Neutrophil (primary cell): ENCODE measurements around the gene ELMO1.

Experiments used
- H3K27ac ChIP-seq: fragments of 200-600 bp; sonication (generic); 2 replicates; pipeline ENCODE4 v1.5.1; 2016; ENCODE audit warnings: mild to moderate bottlenecking, moderate library complexity
- H3K27me3 ChIP-seq: fragments of 200-600 bp; sonication (generic); 2 replicates; pipeline ENCODE4 v1.6.0; 2016; ENCODE audit warnings: mild to moderate bottlenecking
- H3K36me3 ChIP-seq: fragments of 200-600 bp; sonication (generic); 2 replicates; pipeline ENCODE4 v1.5.1; 2017
- H3K4me1 ChIP-seq, 2 experiments: fragments of 200-600 bp in 1 of 2; sonication (generic) in 1 of 2; 1 replicate in 1 of 2; 2 replicates in 1 of 2; pipeline versions ENCODE4 v1.5.1 to v1.6.1; 2013 to 2016; ENCODE audit warnings: low read depth in 1 of 2, low read length in 1 of 2, mild to moderate bottlenecking in 1 of 2, moderate library complexity in 1 of 2; ENCODE audit not compliant: control insufficient read depth in 1 of 2, insufficient read depth in 1 of 2
- H3K4me3 ChIP-seq, 2 experiments: fragments of 200-600 bp in 1 of 2; sonication (generic) in 1 of 2; 1 replicate in 1 of 2; 2 replicates in 1 of 2; pipeline ENCODE4 v1.5.1; 2013 to 2016; ENCODE audit warnings: low read depth in 1 of 2, low read length in 1 of 2, mild to moderate bottlenecking in 1 of 2, moderate library complexity in 1 of 2
- H3K9me3 ChIP-seq: fragments of 200-600 bp; sonication (generic); 2 replicates; pipeline ENCODE4 v1.5.1; 2016
- CTCF ChIP-seq: fragments of 200-600 bp; sonication (generic); IDR thresholded peaks from 2 replicates; pipeline ENCODE4 v1.5.1; 2016; ENCODE audit warnings: antibody characterized with exemption

ELMO1 gene

GRCh38 chr7:37181550-37181932 is 267.1 kb downstream of the ELMO1 start:
- Histone ChIP-seq H3K9me3 (no peaks in the 10 kb centered on the region), H3K36me3 (peaks cover 5% of the 10 kb centered on the region)

DNA sequence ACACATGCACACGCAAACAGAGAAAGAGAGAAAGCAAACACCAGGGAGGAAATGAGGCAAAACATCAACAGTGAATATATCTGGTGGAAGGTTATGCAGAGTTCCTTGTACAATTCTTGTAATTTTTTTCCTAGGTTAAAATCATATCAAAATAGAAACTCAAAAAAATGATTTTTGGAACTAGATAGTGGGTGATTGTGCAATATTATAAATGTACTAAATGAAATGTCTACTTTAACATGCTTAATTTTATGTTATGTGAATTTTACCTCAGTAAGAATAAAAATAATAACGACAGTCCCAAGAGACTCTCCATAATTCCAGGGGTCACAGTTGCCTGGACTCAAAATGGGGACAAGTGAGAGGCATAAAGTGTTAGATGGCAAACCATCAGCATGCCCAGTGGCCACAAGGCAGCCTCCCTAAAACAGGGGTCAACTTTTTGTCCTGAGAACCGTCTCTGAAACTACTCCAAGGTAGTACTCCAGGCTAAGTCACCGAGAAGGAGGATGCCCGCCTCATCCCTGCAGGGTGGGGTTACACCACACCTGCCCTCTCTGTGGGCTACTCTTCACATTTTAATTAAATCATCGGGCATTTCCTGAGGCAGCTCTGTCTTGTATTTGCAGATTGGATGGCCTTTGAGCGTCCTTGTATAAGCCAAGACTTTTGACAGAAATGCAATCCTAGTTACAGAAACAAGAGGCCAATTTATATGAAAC is 267.7 kb downstream of the ELMO1 start:
- Histone ChIP-seq H3K27me3 (no peaks in the 10 kb centered on the region), H3K36me3 (peaks cover 5% of the 10 kb centered on the region), H3K4me1 (peaks cover 15 to 23% of the 10 kb centered on the region in 2 experiments), H3K27ac (peak overlapping the region; percentile 58), H3K4me3 (no peak overlapping the region), H3K9me3 (no peaks in the 10 kb centered on the region)
- TF ChIP-seq CTCF: no peak

More at GRCh38 chr7:37181550-37181932, 267.1 kb downstream of the ELMO1 start:
- Histone ChIP-seq H3K27me3 (no peaks in the 10 kb centered on the region), H3K27ac (peak overlapping the region; percentile 58), H3K4me3 (no peak overlapping the region), H3K4me1 (peaks cover 15 to 23% of the 10 kb centered on the region in 2 experiments)
- no peak for TF ChIP-seq CTCF

DNA sequence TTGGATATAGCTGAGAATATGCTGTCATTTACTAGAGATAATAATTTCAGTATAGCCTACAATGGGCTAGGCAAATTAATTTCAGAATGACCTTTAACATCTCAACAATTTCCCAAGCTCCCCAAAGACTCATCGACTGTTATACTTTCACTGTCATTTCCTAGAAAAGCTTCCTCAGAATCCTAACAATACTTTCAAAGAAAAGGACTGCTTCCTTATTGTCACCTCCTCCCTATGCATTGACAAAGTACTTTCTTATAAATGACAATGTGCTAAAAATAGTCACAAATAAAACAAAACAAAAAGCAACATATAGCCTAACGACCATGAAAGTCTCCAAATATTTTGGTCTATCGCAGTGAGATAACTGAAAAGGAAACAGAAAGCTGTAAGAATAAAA is 272.6 kb downstream of the ELMO1 start:
- no peak overlapping the region for H3K4me3 ChIP-seq
- no peaks in the 10 kb centered on the region for H3K9me3 ChIP-seq
- no peak overlapping the region for H3K27ac ChIP-seq
- peaks cover 12% of the 10 kb centered on the region for H3K36me3 ChIP-seq
- no peak for TF ChIP-seq CTCF
- peaks cover 0 to 4% of the 10 kb centered on the region in 2 experiments for H3K4me1 ChIP-seq
- no peaks in the 10 kb centered on the region for H3K27me3 ChIP-seq

DNA sequence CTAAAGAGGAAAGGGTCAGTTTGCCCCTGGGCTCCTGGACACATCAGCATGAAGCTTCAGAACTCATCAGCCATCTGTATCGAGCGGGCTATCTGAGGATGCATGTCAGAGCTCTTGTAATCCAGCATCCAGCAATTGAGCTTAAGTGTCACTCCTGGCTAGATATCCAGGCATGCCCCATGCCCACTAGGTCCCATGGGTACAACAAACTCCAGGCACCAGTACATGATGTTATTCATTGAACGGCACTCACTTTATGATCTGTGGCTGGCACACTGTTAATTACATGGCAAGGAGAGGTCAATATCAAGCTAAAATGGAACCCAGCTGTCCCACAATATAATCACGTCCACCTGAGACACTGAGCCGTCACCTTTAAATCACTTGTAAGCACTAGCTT is 274.2 kb downstream of the ELMO1 start:
- H3K4me1 ChIP-seq: no peaks in the 10 kb centered on the region
- no peak overlapping the region for H3K27ac ChIP-seq
- peaks cover 12% of the 10 kb centered on the region for H3K36me3 ChIP-seq
- no peaks in the 10 kb centered on the region for H3K9me3 ChIP-seq
- no peak overlapping the region for H3K4me3 ChIP-seq
- no peak for TF ChIP-seq CTCF
- H3K27me3 ChIP-seq: no peaks in the 10 kb centered on the region

DNA sequence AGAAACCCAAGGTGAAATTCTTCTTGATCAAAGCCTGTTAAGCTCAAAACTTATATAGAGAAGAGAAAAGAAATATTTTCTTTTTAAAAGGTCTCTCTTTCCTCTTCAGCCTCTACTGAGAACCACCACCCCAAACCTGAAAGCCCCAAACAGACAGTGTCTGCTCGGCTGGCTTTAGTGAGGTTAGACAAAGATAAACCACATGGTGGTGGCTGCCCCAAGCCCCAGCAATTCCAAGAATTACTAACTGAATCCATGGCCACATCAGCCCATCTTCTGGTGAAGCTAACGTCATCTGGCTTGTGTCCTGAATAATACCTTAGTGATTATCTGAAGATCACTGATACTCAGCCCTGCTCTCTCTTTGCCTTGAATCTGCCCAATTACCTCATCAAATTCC is 275.0 kb downstream of the ELMO1 start:
- H3K9me3 ChIP-seq: no peaks in the 10 kb centered on the region
- H3K4me1 ChIP-seq: no peaks in the 10 kb centered on the region
- peaks cover 17% of the 10 kb centered on the region for H3K36me3 ChIP-seq
- no peak for TF ChIP-seq CTCF
- H3K4me3 ChIP-seq: no peak overlapping the region
- H3K27me3 ChIP-seq: no peaks in the 10 kb centered on the region
- H3K27ac ChIP-seq: no peak overlapping the region
